ENCODE results near the gene HES1. TPM values are rescaled to one million over a fixed set of nuclear protein-coding genes. Genes with fewer than 3 reads are reported as not detected.
"Not testable (repeated sequence)": the region's sequence is repeated elsewhere in the genome, so short reads cannot be mapped to it uniquely, and the experiment has no call there.

HES1 gene
- total and polyA plus RNA-seq, 8 donors: 18.1 to 133 (median 98.3) TPM

GRCh38 chr3:194142156-194142910, 6.4 kb downstream of the HES1 start:
- peak; percentile 2 for ATAC-seq
- Histone ChIP-seq H3K36me3 (no peaks in the 10 kb centered on the region), H3K9me3 (no peaks in the 10 kb centered on the region), H3K27me3 (peaks cover 0 to 65% of the 10 kb centered on the region in 2 donors), H3K4me1 (peaks cover 34 to 52% of the 10 kb centered on the region in 2 donors), H3K27ac (peak overlapping the region; percentile 89 to 91), H3K4me3 (peak overlapping the region in 1 of 2 donors; percentile 45)
- DNase-seq: peak in 2 of 4 donors; percentile 49 to 71
- intact Hi-C loops (cut with DNase I): no loop called here
- TF ChIP-seq CTCF (IDR thresholded peaks at IDR 0.05): no peak

GRCh38 chr3:194145702-194146101, 9.8 kb downstream of the HES1 start:
- Histone ChIP-seq H3K27ac (no peak overlapping the region), H3K4me3 (no peak overlapping the region), H3K36me3 (no peaks in the 10 kb centered on the region), H3K27me3 (peaks cover 0 to 32% of the 10 kb centered on the region in 2 donors), H3K4me1 (peaks cover 18% of the 10 kb centered on the region in 2 donors), H3K9me3 (no peaks in the 10 kb centered on the region)
- ATAC-seq (no peak), DNase-seq (no peak)
- no peak for TF ChIP-seq CTCF (IDR thresholded peaks at IDR 0.05)
- intact Hi-C loops (cut with DNase I): no loop called here

- H3K9me3 ChIP-seq: no peaks in the 10 kb centered on the region
- DNase-seq (no peak), ATAC-seq (no peak)
- H3K27me3 ChIP-seq: peaks cover 0 to 16% of the 10 kb centered on the region in 2 donors
- intact Hi-C loops (cut with DNase I): no loop called here
- no peak overlapping the region for H3K27ac ChIP-seq
- H3K36me3 ChIP-seq: no peaks in the 10 kb centered on the region
- no peak for TF ChIP-seq CTCF (IDR thresholded peaks at IDR 0.05)
- peaks cover 2 to 5% of the 10 kb centered on the region in 2 donors for H3K4me1 ChIP-seq
- no peak overlapping the region for H3K4me3 ChIP-seq
These were observed 11.7 kb downstream of the HES1 start for GRCh38 chr3:194147679-194148078.

- no peak overlapping the region for H3K27ac ChIP-seq
- peaks cover 0 to 14% of the 10 kb centered on the region in 2 donors for H3K27me3 ChIP-seq
- H3K36me3 ChIP-seq: no peaks in the 10 kb centered on the region
- H3K9me3 ChIP-seq: no peaks in the 10 kb centered on the region
- no peak overlapping the region for H3K4me3 ChIP-seq
- H3K4me1 ChIP-seq: peaks cover 0 to 3% of the 10 kb centered on the region in 2 donors
- TF ChIP-seq CTCF (IDR thresholded peaks at IDR 0.05): no peak
- DNase-seq (no peak), ATAC-seq (no peak)
- intact Hi-C loops (cut with DNase I): no loop called here
These were observed 12.4 kb downstream of the HES1 start for GRCh38 chr3:194148383-194148782.

- Histone ChIP-seq H3K9me3 (peaks cover 0 to 10% of the 10 kb centered on the region in 2 donors), H3K27ac (no peak overlapping the region), H3K4me3 (no peak overlapping the region), H3K4me1 (peaks cover 0 to 3% of the 10 kb centered on the region in 2 donors), H3K36me3 (no peaks in the 10 kb centered on the region), H3K27me3 (peaks cover 0 to 3% of the 10 kb centered on the region in 2 donors)
- intact Hi-C loops (cut with DNase I): no loop called here
- no peak for TF ChIP-seq CTCF (IDR thresholded peaks at IDR 0.05)
- ATAC-seq (peak; percentile 21), DNase-seq (no peak)
These were observed 14.4 kb downstream of the HES1 start for GRCh38 chr3:194150252-194150934.

- intact Hi-C loops (cut with DNase I); H3K27me3 ChIP-seq; H3K4me3 ChIP-seq; H3K36me3 ChIP-seq; H3K27ac ChIP-seq; H3K4me1 ChIP-seq: not testable (repeated sequence)
- peak; percentile 81 for ATAC-seq
- DNase-seq: peak in 1 of 4 donors; percentile 44
- H3K9me3 ChIP-seq: peaks cover 0 to 10% of the 10 kb centered on the region in 2 donors
These were observed 15.0 kb downstream of the HES1 start for GRCh38 chr3:194150935-194151302.

All from left lung (tissue), 10 donors.